Neural progenitor cell (in vitro differentiated cells): ENCODE results near the gene MYH15. TPM values are rescaled to one million over a fixed set of nuclear protein-coding genes. Genes with fewer than 3 reads are reported as not detected.
A peak's percentile ranks its signal among the peaks of the same experiment; 100 is the strongest.

ENCODE experiments used
- DNase-seq: peaks from one replicate; pipeline ENCODE4 v3.0.0-alpha.2; 2016; ENCODE audit warnings: low spot score
- H2AFZ ChIP-seq: fragments of 200-600 bp; sonication (generic); replicated peaks from 2 replicates; pipeline ENCODE4 v1.6.1; 2016; ENCODE audit warnings: antibody characterized with exemption
- H3F3A ChIP-seq: fragments of 200-600 bp; sonication (generic); 2 replicates; pipeline ENCODE4 v1.6.1; 2016; ENCODE audit warnings: antibody characterized with exemption, low read depth
- H3K27ac ChIP-seq: fragments of 200-600 bp; sonication (generic); 2 replicates; pipeline ENCODE4 v1.5.1; 2016; ENCODE audit warnings: mild to moderate bottlenecking
- H3K27me3 ChIP-seq: fragments of 200-600 bp; sonication (generic); 2 replicates; pipeline ENCODE4 v1.6.1; 2016; ENCODE audit warnings: mild to moderate bottlenecking, moderate library complexity
- H3K36me3 ChIP-seq: fragments of 200-600 bp; sonication (generic); 2 replicates; pipeline ENCODE4 v1.5.1; 2016
- H3K4me1 ChIP-seq: fragments of 200-600 bp; sonication (generic); 2 replicates; pipeline ENCODE4 v1.6.1; 2016; ENCODE audit warnings: mixed run types
- H3K4me2 ChIP-seq: fragments of 200-600 bp; sonication (generic); 2 replicates; pipeline ENCODE4 v1.6.1; 2016
- H3K4me3 ChIP-seq: fragments of 200-600 bp; sonication (generic); 2 replicates; pipeline ENCODE4 v1.5.1; 2016
- H3K79me2 ChIP-seq: fragments of 200-600 bp; sonication (generic); 2 replicates; pipeline ENCODE4 v1.6.1; 2016; ENCODE audit warnings: low read depth
- H3K9ac ChIP-seq: fragments of 200-600 bp; sonication (generic); 2 replicates; pipeline ENCODE4 v1.6.1; 2016
- H3K9me3 ChIP-seq: fragments of 200-600 bp; sonication (generic); 2 replicates; pipeline ENCODE4 v1.5.1; 2016; ENCODE audit warnings: low read depth
- H4K20me1 ChIP-seq: fragments of 200-600 bp; sonication (generic); 2 replicates; pipeline ENCODE4 v1.6.1; 2016; ENCODE audit warnings: low read depth
- H3K27ac Mint-ChIP-seq: 3 replicates; pipeline ENCODE4 v1.8.0; 2021; ENCODE audit warnings: mixed read lengths
- H3K27me3 Mint-ChIP-seq: 2 replicates; pipeline ENCODE4 v1.8.0; 2022; ENCODE audit warnings: low read depth, mild to moderate bottlenecking, inconsistent platforms, moderate library complexity, mixed read lengths; ENCODE audit not compliant: insufficient read depth
- H3K36me3 Mint-ChIP-seq: 3 replicates; pipeline ENCODE4 v1.8.0; 2021; ENCODE audit warnings: mixed read lengths
- H3K4me1 Mint-ChIP-seq: 3 replicates; pipeline ENCODE4 v1.8.0; 2021; ENCODE audit warnings: mixed read lengths
- H3K4me3 Mint-ChIP-seq: 3 replicates; pipeline ENCODE4 v1.8.0; 2021; ENCODE audit warnings: mild to moderate bottlenecking, moderate library complexity, mixed read lengths
- H3K9me3 Mint-ChIP-seq: 3 replicates; pipeline ENCODE4 v1.8.0; 2020; ENCODE audit warnings: mixed read lengths
- CTCF ChIP-seq: fragments of 200-600 bp; sonication (generic); IDR thresholded peaks from 2 replicates; pipeline ENCODE4 v1.5.1; 2017; ENCODE audit warnings: antibody characterized with exemption, mild to moderate bottlenecking
- EZH2 ChIP-seq: fragments of 200-600 bp; sonication (generic); IDR thresholded peaks from 2 replicates; pipeline ENCODE4 v1.6.1; 2017; ENCODE audit warnings: antibody characterized with exemption, mild to moderate bottlenecking, moderate library complexity
- EZH2phosphoT487 ChIP-seq: fragments of 200-600 bp; sonication (generic); IDR thresholded peaks from 2 replicates; pipeline ENCODE4 v1.6.1; 2017; ENCODE audit warnings: antibody characterized with exemption
- total RNA-seq: library from RNA; depleted of rRNA; stranded (reverse); fragments of >200 nt; gene quantifications from 2 replicates; pipeline ENCODE4 v1.2.3, GENCODE V29; 2015; ENCODE audit warnings: low replicate concordance

MYH15 gene
- 0.12 TPM in 1 of 2 replicates, not detected in the other for total RNA-seq

- H3K79me2 ChIP-seq: no peaks in the 10 kb centered on the region
- H4K20me1 ChIP-seq: no peaks in the 10 kb centered on the region
- H3K36me3 ChIP-seq: no peaks in the 10 kb centered on the region
- Mint-ChIP-seq H3K4me1 (peaks cover 13% of the 10 kb centered on the region), H3K9me3 (no peaks in the 10 kb centered on the region), H3K27me3 (no peaks in the 10 kb centered on the region), H3K36me3 (peaks cover 2% of the 10 kb centered on the region), H3K27ac (no peak within 1 kb of the TSS), H3K4me3 (no peak within 1 kb of the TSS)
- peaks cover 4% of the 10 kb centered on the region for H3F3A ChIP-seq
- no peak within 1 kb of the TSS for H3K9ac ChIP-seq
- no peak for DNase-seq
- no peak within 1 kb of the TSS for H3K4me3 ChIP-seq
- no peaks in the 10 kb centered on the region for H3K27me3 ChIP-seq
- H3K4me2 ChIP-seq: peak within 1 kb of the TSS; percentile 22
- no peak within 1 kb of the TSS for H3K27ac ChIP-seq
- peaks cover 13% of the 10 kb centered on the region for H3K4me1 ChIP-seq
- peak within 1 kb of the TSS; percentile 47 for H2AFZ ChIP-seq
- TF ChIP-seq CTCF: no peak
- no peak for TF ChIP-seq EZH2
- no peaks in the 10 kb centered on the region for H3K9me3 ChIP-seq
These were observed at the start of gene MYH15 for GRCh38 chr3:108510496-108510895. Gene MYH15 (minus strand): TSS chr3:108510596. CDS start chr3:108510530, 66 bp downstream.

GRCh38 chr3:108555966-108556581, 45.7 kb upstream of the MYH15 start:
- Histone ChIP-seq H3F3A (no peaks in the 10 kb centered on the region), H3K79me2 (no peaks in the 10 kb centered on the region), H3K4me3 (no peak overlapping the region), H3K4me2 (no peak overlapping the region), H3K27me3 (no peaks in the 10 kb centered on the region), H4K20me1 (no peaks in the 10 kb centered on the region), H3K9ac (no peak overlapping the region), H3K9me3 (no peaks in the 10 kb centered on the region), H3K27ac (peak overlapping the region; percentile 43), H3K36me3 (peaks cover 32% of the 10 kb centered on the region), H3K4me1 (peaks cover 3% of the 10 kb centered on the region), H2AFZ (no peak overlapping the region)
- peaks cover 20% of the 10 kb centered on the region for H3K36me3 Mint-ChIP-seq
- no peak overlapping the region for H3K4me3 Mint-ChIP-seq
- H3K27me3 Mint-ChIP-seq: no peaks in the 10 kb centered on the region
- no peak for DNase-seq
- no peaks in the 10 kb centered on the region for H3K4me1 Mint-ChIP-seq
- TF ChIP-seq EZH2: no peak
- no peak for TF ChIP-seq CTCF
- TF ChIP-seq EZH2phosphoT487: no peak
- no peaks in the 10 kb centered on the region for H3K9me3 Mint-ChIP-seq
- H3K27ac Mint-ChIP-seq: no peak overlapping the region

- Mint-ChIP-seq H3K4me3 (no peak overlapping the region), H3K36me3 (peaks cover 20% of the 10 kb centered on the region), H3K27ac (no peak overlapping the region), H3K4me1 (no peaks in the 10 kb centered on the region), H3K9me3 (no peaks in the 10 kb centered on the region), H3K27me3 (no peaks in the 10 kb centered on the region)
- H3K4me1 ChIP-seq: peaks cover 3% of the 10 kb centered on the region
- DNase-seq: peak; percentile 8
- TF ChIP-seq CTCF (no peak), EZH2phosphoT487 (no peak), EZH2 (no peak)
- H3K4me2 ChIP-seq: no peak overlapping the region
- H3F3A ChIP-seq: no peaks in the 10 kb centered on the region
- H4K20me1 ChIP-seq: no peaks in the 10 kb centered on the region
- H3K27ac ChIP-seq: peak overlapping the region; percentile 4
- no peak overlapping the region for H3K9ac ChIP-seq
- peaks cover 38% of the 10 kb centered on the region for H3K36me3 ChIP-seq
- H3K9me3 ChIP-seq: no peaks in the 10 kb centered on the region
- no peak overlapping the region for H2AFZ ChIP-seq
- no peak overlapping the region for H3K4me3 ChIP-seq
- no peaks in the 10 kb centered on the region for H3K79me2 ChIP-seq
- H3K27me3 ChIP-seq: no peaks in the 10 kb centered on the region
These were observed 44.6 kb upstream of the MYH15 start for GRCh38 chr3:108554913-108555571.
